Measurements from ENCODE around the gene UBE3D.

GRCh38 chr6:83019741-83020140 is 45.9 kb downstream of the UBE3D start:
- no peak for TF ChIP-seq CTCF (IDR thresholded peaks at IDR 0.05 in 8 of 11, conservative IDR thresholded peaks at IDR 0.05 in 3 of 11)
- TF ChIP-seq POLR2A (IDR thresholded peaks at IDR 0.05) = no peak
